ENCODE results near the gene ILK.

GRCh38 chr11:6638429-6638828 lies 34.9 kb downstream of the ILK start:
- TF ChIP-seq, protein P1, sequence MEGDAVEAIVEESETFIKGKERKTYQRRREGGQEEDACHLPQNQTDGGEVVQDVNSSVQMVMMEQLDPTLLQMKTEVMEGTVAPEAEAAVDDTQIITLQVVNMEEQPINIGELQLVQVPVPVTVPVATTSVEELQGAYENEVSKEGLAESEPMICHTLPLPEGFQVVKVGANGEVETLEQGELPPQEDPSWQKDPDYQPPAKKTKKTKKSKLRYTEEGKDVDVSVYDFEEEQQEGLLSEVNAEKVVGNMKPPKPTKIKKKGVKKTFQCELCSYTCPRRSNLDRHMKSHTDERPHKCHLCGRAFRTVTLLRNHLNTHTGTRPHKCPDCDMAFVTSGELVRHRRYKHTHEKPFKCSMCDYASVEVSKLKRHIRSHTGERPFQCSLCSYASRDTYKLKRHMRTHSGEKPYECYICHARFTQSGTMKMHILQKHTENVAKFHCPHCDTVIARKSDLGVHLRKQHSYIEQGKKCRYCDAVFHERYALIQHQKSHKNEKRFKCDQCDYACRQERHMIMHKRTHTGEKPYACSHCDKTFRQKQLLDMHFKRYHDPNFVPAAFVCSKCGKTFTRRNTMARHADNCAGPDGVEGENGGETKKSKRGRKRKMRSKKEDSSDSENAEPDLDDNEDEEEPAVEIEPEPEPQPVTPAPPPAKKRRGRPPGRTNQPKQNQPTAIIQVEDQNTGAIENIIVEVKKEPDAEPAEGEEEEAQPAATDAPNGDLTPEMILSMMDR (IDR thresholded peaks at IDR 0.05): no peak
- TF ChIP-seq POLR2A (IDR thresholded peaks at IDR 0.05): no peak
- TF ChIP-seq EP300 (IDR thresholded peaks at IDR 0.05): no peak
